GM18951 (cell line): ENCODE data around the gene TECR.

Experiments
- POLR2A ChIP-seq: IDR thresholded peaks from 4 replicates; pipeline ENCODE4 v1.6.1; 2011; ENCODE audit warnings: mild to moderate bottlenecking; ENCODE audit not compliant: insufficient read length, insufficient read depth; ENCODE audit errors: extremely low read depth
- in situ Hi-C: fragments of 300-500 bp; cut with MboI; formaldehyde crosslinking; loops from one replicate; pipeline ENCODE4 v1.12.0; 2022; ENCODE audit warnings: low sequenced_read_pairs, mixed read lengths, inconsistent platforms; ENCODE audit not compliant: unreplicated experiment

Gene TECR

GRCh38 chr19:14614099-14614412, 84.7 kb downstream of the TECR start:
- in situ Hi-C loops: no loop called here
- TF ChIP-seq POLR2A: no peak
